WI38 (cell line): ENCODE measurements around the gene PADI4.

ENCODE experiments used
- H3K4me3 ChIP-seq: 2 replicates; pipeline ENCODE4 v1.5.1; 2011; ENCODE audit warnings: low read depth, mild to moderate bottlenecking, control low read depth, low read length
- TF ChIP-seq, protein P1 (sequence below): IDR thresholded peaks from 2 replicates; pipeline ENCODE4 v1.5.1; 2012; ENCODE audit warnings: low read depth, mild to moderate bottlenecking, control low read depth, low read length

PADI4 gene

DNA sequence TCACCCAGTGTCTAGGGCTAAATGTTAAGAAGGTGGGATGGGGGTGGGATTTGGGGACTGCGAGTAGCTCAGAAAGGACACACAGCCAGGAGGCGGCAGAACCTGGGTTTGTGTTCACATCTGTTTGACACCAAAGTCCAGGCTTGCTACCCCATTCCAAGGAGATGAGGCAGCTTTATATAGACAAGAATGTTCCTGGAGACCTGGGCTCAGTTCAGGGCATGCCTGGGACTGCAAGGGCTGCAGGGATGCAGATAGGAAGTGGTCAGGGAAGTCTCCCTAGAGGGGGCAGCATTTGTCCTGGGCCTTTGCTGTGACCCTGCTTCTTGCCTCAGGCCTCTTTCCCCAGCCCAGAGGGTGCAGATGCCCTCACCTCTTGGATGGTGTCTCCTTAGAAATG, 42.8 kb upstream of the PADI4 start:
- TF ChIP-seq, protein P1, sequence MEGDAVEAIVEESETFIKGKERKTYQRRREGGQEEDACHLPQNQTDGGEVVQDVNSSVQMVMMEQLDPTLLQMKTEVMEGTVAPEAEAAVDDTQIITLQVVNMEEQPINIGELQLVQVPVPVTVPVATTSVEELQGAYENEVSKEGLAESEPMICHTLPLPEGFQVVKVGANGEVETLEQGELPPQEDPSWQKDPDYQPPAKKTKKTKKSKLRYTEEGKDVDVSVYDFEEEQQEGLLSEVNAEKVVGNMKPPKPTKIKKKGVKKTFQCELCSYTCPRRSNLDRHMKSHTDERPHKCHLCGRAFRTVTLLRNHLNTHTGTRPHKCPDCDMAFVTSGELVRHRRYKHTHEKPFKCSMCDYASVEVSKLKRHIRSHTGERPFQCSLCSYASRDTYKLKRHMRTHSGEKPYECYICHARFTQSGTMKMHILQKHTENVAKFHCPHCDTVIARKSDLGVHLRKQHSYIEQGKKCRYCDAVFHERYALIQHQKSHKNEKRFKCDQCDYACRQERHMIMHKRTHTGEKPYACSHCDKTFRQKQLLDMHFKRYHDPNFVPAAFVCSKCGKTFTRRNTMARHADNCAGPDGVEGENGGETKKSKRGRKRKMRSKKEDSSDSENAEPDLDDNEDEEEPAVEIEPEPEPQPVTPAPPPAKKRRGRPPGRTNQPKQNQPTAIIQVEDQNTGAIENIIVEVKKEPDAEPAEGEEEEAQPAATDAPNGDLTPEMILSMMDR, result no peak
- no peak overlapping the region for H3K4me3 ChIP-seq

DNA sequence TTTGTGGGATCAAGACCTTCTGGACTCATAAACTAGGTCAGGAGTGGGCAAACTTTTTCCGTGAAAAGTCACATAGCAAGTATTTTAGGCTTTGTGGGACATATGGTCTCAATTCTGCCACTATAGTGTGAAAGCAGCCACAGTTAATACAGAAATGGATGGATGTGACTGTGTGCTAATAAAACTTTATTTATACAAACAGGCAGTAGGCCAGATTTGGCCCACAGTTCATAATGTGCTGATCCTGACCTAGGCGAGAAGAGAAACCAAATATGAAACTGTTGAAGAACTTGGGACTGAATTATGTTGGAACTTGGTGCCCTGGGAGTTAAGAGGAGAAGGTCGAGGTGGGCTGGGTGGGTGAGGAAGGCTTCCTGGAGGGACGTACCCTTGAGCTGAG, 42.0 kb upstream of the PADI4 start:
- H3K4me3 ChIP-seq, result no peak overlapping the region
- TF ChIP-seq, protein P1, result no peak

DNA sequence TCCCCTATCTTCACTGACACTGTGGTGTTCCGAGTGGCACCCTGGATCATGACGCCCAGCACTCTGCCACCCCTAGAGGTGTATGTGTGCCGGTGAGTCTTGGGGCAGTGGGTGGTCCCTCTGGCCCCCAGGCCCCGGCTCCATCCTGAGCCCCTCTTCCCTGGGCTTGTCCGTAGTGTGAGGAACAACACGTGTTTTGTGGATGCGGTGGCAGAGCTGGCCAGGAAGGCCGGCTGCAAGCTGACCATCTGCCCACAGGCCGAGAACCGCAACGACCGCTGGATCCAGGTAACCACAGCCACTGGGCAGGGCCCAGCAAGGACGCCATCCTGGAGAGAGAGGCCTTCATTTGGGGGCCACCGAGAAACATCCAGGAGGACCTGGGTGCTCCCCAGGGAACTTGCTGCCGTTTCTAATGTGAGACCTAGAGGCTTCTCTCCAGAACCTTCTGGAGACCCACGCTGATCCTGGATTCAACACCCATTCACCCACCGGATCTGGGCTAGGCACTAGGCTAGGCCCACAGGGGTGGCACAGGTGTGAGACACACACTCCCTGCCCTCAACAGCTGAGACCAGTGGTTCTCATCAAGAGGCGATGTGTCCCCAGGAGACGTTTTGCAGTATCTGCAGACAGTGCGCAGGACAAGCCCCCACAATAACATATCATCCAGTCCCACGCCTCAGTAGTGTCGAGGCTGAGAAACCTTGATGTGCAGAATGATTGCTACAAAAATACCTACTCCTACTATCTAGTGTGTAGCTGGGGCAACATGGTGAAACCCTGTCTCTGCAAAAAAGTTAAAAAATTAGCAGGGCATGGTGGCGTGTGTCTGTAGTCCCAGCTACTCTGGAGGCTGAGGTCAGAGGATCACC, 36.9 kb upstream of the PADI4 start:
- TF ChIP-seq, protein P1, result no peak
- H3K4me3 ChIP-seq, result no peak overlapping the region

DNA sequence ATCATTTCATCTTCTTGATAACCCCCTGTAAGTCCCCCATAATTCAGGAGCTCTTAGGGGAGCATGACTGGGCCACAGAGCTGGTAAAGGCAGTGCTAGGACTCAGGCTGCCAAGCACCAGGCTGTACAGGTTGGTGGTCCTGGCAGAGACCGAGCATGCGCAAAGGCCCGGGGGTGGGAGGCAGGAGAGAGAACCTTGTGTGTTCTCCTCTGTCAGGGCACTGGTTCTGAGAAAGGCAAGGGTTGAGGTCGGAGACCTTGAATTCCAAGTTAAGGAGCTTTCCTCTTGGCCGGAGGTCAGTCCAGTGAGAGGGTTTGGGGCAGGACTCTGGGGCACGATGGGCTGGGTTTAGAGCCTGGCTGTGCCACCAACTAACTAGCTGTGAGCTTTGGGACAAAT, 35.9 kb upstream of the PADI4 start:
- TF ChIP-seq, protein P1, result no peak
- H3K4me3 ChIP-seq, result no peak overlapping the region

DNA sequence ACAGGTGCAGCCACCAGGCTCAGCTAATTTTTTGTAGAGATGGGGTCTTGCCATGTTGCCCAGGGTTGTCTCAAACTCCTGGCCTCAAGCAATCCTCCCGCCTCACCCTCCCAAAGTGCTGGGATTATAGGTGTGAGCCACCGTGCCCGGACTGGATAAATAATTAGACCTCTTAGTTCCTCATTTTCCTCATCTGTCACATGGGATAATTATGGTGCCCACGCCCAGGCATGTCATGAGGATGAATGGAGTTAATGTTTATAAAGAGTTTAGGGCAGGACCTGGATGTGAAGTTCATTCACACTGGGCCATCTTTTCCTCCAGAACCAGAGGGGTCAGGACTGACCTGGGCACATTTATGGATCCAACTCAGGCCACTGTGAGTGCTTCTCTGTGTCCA, 35.4 kb upstream of the PADI4 start:
- H3K4me3 ChIP-seq, result no peak overlapping the region

DNA sequence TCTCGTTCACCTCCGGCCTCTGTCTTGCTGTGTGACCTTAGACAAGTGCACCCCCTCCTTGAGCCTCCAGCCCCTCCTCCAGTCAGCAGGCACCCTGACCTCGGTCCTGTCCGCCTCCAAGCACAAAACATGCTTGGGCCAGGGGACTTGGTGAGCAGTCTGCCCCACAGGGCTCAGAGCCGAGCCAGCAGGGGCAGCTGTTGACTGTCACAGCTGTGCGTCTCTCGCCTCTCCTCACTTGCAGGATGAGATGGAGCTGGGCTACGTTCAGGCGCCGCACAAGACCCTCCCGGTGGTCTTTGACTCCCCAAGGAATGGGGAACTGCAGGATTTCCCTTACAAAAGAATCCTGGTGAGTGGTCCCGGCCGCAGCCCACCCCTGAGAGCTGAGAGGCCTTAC, 34.9 kb upstream of the PADI4 start:
- TF ChIP-seq, protein P1, result no peak
- H3K4me3 ChIP-seq, result no peak overlapping the region

More for the DNA sequence above, 35.4 kb upstream of the PADI4 start:
- TF ChIP-seq, protein P1, result no peak

DNA sequence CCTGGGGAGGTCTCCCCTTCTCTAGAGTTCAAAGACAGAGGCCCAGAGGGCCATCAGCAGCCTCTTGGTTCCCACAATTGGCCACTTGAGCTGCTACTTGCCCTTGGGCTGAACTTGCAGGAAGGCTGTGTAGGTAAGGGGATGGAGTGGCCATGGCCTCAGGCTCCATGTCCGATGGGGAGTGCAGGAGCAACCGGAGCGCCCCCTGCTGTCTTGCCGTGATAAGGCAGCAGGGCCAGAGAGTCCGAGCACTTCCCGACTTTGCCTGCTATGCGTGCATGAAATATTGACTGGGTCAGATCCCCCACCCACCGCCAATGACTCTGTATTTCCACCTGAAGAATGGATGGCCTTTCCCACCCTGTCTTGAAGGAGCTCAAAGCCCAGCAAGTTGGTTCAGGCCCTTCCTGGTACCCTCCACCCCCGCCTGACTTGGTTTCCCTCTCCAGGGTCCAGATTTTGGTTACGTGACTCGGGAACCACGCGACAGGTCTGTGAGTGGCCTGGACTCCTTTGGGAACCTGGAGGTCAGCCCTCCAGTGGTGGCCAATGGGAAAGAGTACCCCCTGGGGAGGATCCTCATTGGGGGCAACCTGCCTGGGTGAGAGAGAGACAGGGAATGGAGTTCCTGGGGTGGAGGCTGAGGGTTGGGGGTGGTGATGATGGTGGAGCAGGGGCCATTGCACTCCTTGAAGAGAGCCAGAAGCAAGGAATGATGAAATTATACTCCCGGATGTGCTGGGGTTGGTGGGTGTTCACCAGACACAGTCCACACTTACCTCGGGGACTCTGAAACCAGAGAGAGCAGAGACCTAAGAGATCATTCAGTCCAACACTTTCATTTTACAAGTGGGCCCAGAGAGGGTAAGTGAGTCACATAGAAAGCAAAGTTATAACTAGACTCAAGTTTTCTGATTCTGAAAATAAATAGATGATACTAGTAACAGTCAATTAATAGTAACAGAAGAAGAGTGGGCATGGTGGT, 33.5 kb upstream of the PADI4 start:
- no peak overlapping the region for H3K4me3 ChIP-seq
- TF ChIP-seq, protein P1, result peak; percentile 92
